HG03196 (cell line): ENCODE data around the gene PRCC.
"Not testable (repeated sequence)": the region's sequence is repeated elsewhere in the genome, so short reads cannot be mapped to it uniquely, and the experiment has no call there.

Experiments used
- ATAC-seq: cut with Tn5 transposase; IDR thresholded peaks from one replicate; pipeline ENCODE4 v1.9.1; 2021; ENCODE audit not compliant: unreplicated experiment

The PRCC gene

DNA sequence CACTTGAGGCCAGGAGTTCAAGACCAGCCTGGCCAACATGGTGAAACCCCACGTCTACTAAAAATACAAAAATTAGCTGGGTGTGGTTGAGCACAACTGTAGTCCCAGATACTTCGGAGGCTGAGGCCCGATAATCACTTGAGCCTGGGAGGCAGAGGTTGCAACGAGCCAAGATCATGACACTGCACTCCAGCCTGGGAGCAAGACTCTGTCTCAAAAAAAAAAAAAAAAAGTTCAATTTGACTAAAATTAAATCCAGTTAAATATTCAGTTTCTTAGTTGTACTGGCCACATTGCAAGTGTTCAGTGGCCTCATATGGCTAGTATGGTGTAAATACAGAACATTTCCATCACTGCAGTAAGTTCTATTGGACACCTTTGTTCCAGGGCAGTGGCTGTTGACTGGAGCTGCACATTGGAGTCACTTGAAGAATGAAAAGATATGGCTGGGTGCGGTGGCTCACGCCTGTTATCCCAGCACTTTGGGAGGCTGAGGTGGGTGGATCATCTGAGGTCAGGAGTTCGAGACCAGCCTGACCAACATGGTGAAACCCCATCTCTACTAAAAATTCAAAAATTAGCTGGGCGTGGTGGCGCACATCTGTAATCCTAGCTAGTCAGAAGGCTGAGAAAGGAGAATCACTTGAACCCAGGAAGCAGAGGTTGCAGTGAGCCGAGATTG lies 9.6 kb upstream of the PRCC start:
- ATAC-seq = not testable (repeated sequence)

DNA sequence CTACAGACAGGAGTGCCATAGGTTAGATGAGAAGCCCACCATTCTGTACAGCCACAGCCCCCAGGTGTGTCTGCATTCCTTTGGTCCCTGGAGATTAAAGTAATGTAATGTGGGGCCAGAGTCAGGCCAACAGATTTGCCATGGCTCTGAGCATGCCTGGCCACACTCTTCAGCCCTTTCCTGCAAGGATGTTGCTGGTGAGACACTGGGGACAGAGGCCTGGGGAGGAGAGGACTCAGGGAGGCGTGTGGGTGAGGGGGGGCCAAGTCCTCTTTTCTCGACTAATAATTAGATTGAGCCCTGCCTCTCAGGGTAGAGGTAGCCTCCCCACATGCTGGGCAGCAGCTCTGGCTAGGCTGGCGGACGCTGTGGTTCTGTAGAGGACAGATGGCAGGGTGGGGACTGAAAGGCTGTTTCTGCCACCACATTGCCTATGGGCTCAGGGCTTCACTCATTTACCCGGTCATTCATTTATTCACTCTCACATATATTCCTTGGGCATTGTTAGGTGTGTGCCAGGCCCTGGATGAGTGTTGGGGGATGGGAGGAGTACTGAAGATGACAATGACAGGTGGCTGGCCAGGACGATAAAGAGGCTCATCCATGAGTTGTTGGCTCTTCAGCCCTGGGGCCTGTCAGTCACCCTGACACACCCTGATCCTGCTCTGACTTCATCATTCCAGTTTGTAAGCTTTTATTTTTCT lies 7.1 kb upstream of the PRCC start:
- no peak for ATAC-seq

- ATAC-seq = no peak
Measured at GRCh38 chr1:156760796-156761104, 6.6 kb upstream of the PRCC start.

GRCh38 chr1:156765136-156765535 lies 2.2 kb upstream of the PRCC start:
- ATAC-seq = not testable (repeated sequence)

DNA sequence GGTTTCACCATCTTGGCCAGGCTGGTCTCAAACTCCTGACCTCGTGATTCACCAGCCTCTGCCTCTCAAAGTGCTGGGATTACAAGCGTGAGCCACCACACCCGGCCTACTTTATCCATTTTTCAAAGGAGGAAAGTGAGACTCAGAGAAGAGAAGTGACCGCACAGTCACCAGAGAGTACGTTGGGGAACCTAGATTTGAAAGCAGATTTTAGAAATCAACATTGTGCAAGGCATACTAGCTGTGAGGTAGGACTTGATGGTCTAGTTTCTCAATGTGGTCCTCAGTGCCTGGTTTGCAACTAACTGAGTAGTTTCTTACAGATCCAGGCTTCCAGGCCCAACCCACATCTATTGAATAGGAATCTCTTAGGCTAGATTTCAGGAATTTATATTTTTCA lies 1.7 kb upstream of the PRCC start:
- no peak for ATAC-seq

DNA sequence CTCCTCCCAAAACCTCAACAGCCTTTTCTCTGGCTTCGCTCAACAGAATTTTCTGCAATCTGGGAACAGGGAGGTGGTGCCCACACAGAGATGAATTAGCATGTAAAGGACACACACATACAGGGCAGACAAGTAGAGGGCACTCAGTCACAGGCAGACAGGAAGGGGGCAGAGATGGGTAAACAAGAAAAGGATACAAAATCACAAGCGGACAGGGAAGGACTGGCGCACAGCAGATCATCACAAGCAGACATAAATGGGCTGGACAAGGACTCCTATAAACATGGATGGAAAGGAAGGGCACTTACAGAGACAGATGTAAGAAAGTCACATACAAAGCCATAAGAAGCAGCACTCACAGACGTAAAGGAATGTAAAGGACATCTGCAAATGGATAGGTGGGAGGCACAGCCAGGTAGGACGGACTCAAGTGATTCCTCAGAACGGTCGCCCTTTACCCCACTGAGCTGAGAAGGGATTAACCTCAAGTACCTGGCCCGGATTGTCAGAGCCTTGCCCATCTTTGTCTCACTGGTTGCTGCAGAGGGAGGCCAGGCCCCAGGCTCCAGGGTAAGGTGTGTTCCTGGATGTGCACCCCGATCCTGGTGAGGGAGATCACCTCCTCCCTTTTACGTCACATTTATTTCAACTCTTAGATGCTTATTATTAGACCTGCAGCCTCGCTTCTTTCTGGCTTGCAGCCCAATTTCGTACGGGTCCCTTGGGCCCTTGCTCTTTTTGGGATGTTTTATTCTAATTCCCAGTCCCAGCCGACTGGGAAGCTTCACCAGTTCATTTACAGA lies 836 bp upstream of the PRCC start:
- peak; percentile 5 for ATAC-seq

GRCh38 chr1:156767879-156768604 lies 707 bp downstream of the PRCC start:
- peak; percentile 20 for ATAC-seq

DNA sequence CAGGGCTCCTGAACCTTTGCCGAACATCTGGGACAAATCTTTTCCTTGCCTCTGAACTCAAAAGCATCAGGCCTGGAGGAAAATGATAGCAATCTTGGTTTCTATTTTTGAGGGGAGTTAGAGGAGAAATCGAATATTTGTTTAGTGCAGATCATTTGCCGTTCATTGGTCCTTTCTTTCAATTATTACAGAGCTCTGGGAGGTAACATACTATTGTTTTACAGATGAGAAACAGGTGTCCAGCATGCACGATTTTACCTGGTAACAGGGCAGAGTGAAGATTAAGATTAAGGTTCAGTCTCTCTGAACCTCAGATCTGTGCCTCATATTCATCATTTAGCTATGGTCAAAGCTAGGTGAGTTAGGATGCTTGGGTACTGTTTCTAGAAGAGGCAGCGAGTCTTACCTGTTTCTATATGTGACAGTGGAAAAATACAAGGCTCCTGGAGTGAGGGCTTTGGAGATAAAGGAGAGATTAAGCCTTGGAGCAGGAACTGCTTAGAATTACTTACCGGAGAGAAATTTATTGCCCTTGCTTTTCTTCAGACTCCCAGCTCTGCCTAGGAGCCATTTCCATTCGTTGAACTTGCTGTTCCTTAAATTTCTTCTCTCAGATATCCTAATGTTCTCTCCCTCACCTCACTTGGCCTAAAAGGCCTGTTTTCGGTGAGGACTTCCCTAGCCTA lies 1.4 kb downstream of the PRCC start:
- ATAC-seq = no peak

- ATAC-seq = no peak
Measured at GRCh38 chr1:156772222-156772621, 4.9 kb downstream of the PRCC start.

DNA sequence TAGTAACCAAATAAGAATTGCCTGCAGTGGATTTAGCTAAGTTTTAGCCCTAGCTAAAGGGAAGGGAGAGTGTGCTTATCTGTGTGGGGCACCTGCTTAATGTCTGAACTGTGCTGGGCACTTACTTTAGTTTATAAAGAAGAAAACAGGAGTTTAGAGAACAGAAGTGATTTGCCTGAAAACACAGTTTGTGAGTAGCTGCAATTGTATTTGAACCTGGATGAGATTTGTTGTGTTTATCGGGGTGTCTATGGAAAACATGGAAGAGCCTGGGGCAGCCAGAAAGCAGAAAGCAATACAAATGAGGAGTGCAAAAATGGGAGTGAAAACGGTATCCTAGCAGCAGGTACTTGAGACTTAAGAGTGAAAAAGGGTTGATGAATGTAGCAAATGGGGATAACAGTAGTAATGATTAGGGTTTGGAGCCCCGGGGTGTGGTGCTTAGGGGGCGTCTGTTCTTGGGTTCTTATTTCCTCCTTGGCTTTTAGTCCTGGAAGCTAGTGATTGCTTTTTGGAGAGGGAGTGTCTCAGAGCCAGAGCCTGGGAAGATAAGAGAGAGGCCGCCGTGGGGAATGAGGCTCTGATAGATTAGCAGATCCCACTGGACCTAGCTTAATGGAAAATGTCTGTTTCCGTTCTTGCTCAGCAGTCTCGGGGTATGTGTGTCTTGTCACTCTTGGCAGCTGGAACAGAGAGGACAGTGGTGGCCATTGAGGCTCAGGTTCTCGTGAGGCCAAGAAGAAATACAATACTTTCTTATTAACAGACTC lies 5.6 kb downstream of the PRCC start:
- no peak for ATAC-seq

DNA sequence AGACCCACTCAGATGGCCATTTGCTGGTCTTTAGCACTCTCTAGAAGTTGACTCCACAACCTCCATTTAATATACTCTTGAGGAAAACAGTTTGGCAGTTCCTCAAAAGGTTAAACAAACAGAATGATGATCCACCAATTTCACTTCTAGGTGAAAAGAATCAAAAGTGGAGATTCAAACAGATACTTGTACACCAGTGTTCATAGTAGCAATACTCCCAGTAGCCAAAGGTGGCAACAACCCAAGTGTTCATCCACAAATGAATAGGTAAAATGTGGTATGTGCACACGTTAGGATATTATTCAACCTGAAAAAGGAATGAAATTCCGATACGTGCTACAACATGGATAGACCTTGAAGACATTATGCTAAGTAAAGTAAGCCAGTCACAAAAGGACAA lies 6.3 kb downstream of the PRCC start:
- no peak for ATAC-seq

DNA sequence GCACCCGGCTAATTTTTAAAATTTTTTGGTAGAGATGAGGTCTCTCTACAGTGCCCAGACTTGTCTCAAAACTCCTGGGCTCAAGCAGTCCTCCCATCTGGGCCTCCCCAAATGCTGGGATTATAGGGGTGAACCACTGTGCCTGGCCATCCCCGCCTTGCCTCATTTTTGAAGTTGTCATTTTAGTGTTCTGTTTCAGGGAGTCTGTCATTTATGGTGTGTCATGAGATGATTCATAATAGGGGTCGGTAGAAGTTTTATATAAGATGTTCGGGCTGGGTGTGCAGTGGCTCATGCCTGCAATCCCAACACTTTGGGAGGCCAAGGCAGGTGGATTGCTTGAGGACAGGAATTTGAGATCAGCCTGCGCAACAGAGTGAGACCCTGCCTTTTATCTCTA lies 8.5 kb downstream of the PRCC start:
- ATAC-seq = no peak

GRCh38 chr1:156776942-156777341 lies 9.6 kb downstream of the PRCC start:
- ATAC-seq = no peak

- ATAC-seq = no peak
Measured at GRCh38 chr1:156777573-156777972, 10.2 kb downstream of the PRCC start.

DNA sequence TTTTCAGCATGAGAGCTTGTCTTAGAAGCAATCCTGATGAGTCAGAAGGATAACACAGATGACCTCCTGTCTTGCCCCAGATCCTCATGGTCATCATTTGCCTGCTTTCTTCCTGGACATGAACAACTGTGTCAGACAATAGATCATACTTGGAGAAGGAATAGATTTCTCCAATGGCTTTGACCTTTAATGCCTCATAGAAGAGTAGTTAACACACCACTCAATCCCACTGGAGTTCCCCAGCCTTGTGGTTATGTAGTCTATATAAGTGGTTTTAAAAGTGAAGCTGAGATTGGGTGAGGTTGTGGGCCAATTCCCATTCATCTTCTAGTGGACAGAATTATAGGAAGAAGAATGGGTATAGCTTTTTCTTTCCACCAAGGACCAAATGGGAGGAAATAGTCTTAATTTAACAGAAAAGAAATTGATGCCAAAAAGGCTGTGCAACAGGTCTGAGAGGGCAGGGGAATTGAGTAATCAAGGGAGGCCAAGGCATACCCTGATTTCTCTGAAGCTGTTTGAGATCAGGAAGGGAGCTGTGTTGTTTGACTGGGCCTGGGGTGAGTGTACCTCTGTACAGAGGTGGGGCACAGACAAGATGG lies 14.4 kb downstream of the PRCC start:
- ATAC-seq = no peak

DNA sequence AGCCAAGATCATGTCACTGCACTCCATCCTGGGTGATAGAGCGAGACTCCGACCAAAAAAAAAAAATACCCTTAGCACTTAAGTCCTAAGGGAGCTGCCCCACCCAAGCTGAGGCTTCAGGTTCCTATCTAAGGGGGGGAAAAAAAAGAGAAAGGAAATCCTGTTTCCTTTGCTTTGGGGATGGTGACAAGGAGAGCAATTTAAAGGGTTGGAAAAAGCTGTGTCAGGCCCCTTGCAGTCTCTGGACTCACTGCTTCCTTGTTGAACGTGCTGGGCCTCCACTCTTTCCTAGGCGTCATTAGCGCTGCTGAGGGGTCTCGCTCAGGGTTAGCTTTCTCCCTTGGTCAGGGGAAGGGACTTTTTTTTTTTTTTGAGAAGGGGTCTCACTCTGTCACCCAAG lies 18.1 kb downstream of the PRCC start:
- ATAC-seq = no peak

- ATAC-seq = no peak
Measured at GRCh38 chr1:156786640-156787039, 19.3 kb downstream of the PRCC start.

GRCh38 chr1:156788136-156788535 lies 20.8 kb downstream of the PRCC start:
- ATAC-seq = no peak

- ATAC-seq = no peak
Measured at GRCh38 chr1:156789621-156790318, 22.4 kb downstream of the PRCC start.
